GM12872 (cell line): ENCODE results near the gene DTNBP1.

Experiments used
- CTCF ChIP-seq: IDR thresholded peaks from 3 replicates; pipeline ENCODE4 v1.5.1; 2011; ENCODE audit warnings: low read depth, mild to moderate bottlenecking, low read length, moderate library complexity; ENCODE audit not compliant: insufficient read depth

The DTNBP1 gene, protein sequence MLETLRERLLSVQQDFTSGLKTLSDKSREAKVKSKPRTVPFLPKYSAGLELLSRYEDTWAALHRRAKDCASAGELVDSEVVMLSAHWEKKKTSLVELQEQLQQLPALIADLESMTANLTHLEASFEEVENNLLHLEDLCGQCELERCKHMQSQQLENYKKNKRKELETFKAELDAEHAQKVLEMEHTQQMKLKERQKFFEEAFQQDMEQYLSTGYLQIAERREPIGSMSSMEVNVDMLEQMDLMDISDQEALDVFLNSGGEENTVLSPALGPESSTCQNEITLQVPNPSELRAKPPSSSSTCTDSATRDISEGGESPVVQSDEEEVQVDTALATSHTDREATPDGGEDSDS

DNA sequence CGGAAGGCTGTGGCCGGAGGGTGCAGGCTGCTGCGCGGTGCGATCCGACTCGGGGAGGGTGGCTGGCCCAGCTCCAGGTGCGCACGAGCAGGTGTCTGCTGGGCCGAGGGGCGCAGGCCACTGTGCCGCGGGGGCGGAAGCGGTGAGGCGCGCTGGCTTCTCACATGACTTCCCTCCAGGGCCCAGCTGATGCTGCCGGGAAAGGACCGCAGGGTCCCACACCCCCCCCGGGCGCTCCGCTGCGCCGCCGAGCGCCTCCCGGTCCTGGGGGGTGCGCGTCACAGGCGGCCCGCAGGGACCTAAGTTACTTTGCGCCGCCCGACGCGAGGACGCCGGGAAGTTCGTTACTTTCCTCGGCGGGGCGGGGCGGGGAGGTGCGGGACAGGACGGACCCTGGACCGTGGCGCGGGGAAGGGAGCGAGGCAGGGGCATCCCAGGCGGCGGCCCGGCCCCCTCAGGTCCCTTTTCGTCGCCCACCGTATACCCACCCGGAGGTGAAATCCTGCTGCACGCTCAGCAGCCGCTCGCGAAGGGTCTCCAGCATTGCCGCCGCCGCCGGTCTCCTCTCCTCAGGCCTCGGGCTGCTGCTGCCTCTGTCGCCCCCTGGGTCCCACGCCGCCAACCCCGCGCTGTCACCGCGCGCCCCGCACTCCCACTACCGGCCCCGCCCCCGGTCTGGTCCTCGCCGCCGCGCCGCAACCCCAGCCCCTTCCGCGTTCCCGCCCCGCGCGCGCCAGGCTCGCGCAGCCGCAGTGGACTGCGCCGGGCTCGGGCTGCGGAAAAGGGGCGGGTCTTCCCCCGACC lies at the start of gene DTNBP1:
DTNBP1 (minus strand) TSS at position 703 of the 804 bp plus-strand sequence; CDS start at position 544, 159 bp downstream.
- no peak for TF ChIP-seq CTCF

GRCh38 chr6:15709651-15710269 lies 46.9 kb upstream of the DTNBP1 start:
- TF ChIP-seq CTCF: no peak

- no peak for TF ChIP-seq CTCF
Measured at GRCh38 chr6:15708231-15708630, 45.4 kb upstream of the DTNBP1 start.

- TF ChIP-seq CTCF: no peak
Measured at GRCh38 chr6:15705981-15706380, 43.2 kb upstream of the DTNBP1 start.

- no peak for TF ChIP-seq CTCF
Measured at GRCh38 chr6:15698471-15698870, 35.6 kb upstream of the DTNBP1 start.

GRCh38 chr6:15697895-15698294 lies 35.1 kb upstream of the DTNBP1 start:
- TF ChIP-seq CTCF: no peak

DNA sequence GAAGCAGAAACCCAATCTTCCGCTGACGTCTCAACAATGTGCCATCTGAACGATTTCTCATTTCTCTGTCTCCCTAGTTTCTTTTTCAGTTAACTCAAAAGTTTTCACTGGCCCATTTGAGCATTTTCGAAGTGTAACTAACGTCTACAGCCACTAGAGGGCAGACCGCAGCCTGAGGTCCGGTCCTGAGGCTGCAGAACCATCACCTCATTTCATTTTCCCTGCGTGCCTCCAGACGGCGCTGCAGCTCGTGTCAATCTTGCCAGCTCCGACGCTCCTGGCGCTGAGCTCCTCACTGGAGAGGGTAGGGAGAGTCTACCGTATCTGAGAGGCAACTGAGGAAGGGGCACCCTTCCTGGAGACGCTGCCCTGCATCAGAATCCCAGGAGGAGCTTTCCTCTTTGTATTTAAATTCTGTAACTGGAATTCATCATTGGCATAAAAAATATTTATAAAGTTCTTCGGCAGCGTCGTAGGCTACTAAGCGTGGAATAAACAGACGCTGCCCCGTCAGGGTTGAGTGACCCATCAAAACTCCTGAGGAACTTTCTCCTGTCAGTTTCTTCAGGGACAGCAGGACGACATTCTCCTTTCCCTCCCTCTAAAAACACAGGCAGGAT lies 28.5 kb upstream of the DTNBP1 start:
- peak; percentile 100 for TF ChIP-seq CTCF
